MM.1S (cell line): ENCODE measurements around the gene STAMBPL1.

Experiments
- CTCF ChIP-seq: fragments of 300-600 bp; sonication (generic); IDR thresholded peaks from 2 replicates; pipeline ENCODE4 v1.5.1; 2016; ENCODE audit warnings: antibody characterized with exemption, low read length, mixed read lengths
- EZH2 ChIP-seq: fragments of 300-600 bp; sonication (generic); optimal IDR thresholded peaks from 2 replicates; pipeline ENCODE3; 2017; ENCODE audit warnings: low read depth, mild to moderate bottlenecking, antibody characterized with exemption, low read length, mixed read lengths
- EZH2phosphoT487 ChIP-seq: fragments of 300-600 bp; sonication (generic); IDR thresholded peaks from 2 replicates; pipeline ENCODE4 v1.6.1; 2018; ENCODE audit warnings: antibody characterized with exemption, low read length

DNA sequence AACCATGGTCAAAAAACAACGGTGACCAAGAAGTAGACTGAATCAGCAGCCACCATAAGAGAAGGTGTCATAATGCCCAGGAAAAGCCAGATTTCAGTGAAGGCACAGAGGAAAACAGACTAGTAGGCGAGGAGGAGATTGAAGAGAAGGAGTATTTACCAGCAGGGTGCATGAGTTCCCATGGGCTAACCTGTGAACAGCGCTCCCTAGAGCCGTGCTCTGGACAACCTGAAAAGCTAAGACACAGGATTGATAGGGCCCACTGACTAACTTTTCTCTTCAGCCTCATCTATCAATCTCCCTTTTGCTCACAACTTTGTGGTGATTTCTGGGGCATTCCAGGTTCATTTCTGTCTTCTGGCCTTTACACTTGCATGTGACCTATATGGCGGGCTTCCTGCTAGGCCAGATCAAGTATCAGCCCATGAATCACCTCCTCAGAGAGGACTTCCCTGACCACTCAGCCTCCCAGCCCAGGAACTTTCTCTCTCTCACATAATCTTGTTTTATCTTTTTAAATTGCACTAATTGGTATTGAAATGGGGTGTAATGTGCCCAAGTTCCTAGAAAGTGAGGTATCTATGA lies 41.2 kb upstream of the STAMBPL1 start:
- TF ChIP-seq EZH2: no peak
- no peak for TF ChIP-seq CTCF
- no peak for TF ChIP-seq EZH2phosphoT487
